HG02970 (cell line): Measurements from ENCODE around the gene FYCO1.
"Not testable (repeated sequence)": the region's sequence is repeated elsewhere in the genome, so short reads cannot be mapped to it uniquely, and the experiment has no call there.

Source experiments
- ATAC-seq: cut with Tn5 transposase; IDR thresholded peaks from one replicate; pipeline ENCODE4 v1.9.1; 2021; ENCODE audit warnings: mild to moderate bottlenecking, moderate library complexity, moderate number of reproducible peaks; ENCODE audit not compliant: unreplicated experiment, low FRiP score

FYCO1 gene

DNA sequence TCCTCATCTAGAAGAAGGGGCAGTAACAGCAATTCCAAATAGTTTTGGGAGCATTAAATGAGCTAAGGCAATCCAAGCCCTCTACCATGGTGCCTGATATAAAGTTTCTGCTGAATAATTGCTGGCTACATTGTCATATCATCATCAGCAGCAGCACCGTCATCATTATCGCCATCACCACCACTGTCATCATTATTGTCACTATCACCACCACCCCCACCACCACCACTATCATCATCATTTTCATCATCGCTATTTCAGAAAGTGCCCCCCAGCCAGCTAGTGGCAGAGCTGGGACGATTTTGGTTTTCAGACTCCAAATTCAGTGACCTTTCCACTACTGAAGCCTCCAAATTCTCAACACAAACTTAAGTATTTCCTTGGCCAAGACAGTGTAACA is 16.6 kb upstream of the FYCO1 start:
- no peak for ATAC-seq

GRCh38 chr3:46010519-46011113 is 15.0 kb upstream of the FYCO1 start:
- ATAC-seq: no peak

GRCh38 chr3:46008058-46008457 is 12.4 kb upstream of the FYCO1 start:
- ATAC-seq: no peak

- no peak for ATAC-seq
Measured at GRCh38 chr3:46007280-46007679, 11.7 kb upstream of the FYCO1 start.

- no peak for ATAC-seq
Measured at GRCh38 chr3:46006238-46007032, 10.8 kb upstream of the FYCO1 start.

GRCh38 chr3:46003706-46004105 is 8.1 kb upstream of the FYCO1 start:
- ATAC-seq: not testable (repeated sequence)

GRCh38 chr3:46001178-46001577 is 5.6 kb upstream of the FYCO1 start:
- ATAC-seq: no peak

DNA sequence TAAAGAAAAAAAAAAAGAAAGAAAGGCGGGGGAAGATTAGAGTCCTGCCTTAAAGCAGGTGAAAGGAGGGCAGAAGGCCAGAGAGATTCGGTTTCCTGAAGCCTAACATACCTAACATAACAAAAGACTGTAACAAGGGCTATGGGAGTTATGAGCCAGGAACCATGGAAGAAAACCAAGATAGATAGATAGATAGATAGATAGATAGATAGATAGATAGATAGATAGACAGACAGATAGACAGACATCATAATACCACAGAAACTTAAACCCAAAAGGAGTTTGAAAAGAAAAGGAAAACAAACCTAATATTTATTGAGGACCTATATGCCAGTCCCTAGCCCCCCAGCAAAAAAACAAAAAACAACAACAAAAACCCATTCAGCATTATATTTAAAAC is 2.3 kb upstream of the FYCO1 start:
- ATAC-seq: no peak

- not testable (repeated sequence) for ATAC-seq
Measured at GRCh38 chr3:45997499-45997898, 1.9 kb upstream of the FYCO1 start.

DNA sequence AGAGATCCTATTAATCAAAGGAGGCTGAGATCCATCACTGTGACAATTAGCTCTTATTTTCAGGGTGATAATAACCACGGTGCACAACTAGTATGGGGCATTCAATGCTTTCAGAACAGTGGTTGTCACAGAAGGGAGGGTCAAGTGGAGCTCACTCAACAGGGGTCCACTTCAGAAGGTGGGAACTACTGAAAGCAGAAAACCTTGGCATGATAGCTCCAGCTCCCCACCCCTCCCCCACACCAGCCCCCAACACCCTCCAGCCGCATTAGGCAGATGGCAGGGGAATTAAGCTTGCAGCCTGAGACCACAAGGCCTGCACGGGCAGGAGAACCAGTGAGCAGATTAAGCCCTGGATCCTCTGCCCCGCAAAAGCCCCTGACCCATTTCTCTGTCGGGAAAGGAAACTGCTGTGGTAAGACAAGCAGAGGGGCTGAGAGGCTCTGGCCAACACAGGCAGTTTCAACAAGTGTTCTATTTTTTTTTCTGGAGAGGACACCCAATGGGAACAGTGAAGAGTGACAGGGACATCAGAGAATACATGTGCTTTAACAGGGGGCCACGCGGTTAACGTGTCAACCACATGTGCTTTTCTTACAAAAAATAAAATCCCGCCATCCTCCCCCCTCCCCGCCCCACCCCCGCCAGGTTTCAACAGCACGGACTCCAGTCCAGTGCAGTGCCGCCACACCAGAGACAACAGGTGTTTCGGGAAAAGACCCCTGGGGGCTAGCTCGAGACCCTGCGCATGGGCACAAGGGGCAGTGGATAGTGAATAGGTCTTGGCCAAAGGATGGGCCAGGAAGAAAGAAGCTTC is 997 bp downstream of the FYCO1 start:
- no peak for ATAC-seq

GRCh38 chr3:45993421-45994027 is 2.1 kb downstream of the FYCO1 start:
- ATAC-seq: no peak

DNA sequence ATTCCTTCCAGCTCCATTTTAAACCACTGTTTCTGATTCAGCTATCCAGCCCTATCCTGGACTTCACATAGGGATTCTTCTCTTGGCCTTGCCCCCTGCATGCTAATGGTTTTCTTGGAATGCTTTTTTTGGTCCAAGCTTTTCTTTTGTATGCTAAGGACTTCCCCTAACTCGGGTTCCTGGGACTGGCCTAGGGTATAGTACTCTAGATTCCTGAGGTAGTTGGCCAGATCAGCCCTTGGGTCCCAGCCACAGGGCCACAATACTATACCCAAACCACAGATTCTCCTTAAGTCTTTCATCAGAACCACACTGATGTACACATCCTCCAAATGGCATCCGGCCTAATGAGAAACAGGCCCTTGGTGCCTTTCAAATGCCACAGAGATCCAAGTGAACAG is 2.8 kb downstream of the FYCO1 start:
- no peak for ATAC-seq

GRCh38 chr3:45992133-45992729 is 3.4 kb downstream of the FYCO1 start:
- no peak for ATAC-seq

DNA sequence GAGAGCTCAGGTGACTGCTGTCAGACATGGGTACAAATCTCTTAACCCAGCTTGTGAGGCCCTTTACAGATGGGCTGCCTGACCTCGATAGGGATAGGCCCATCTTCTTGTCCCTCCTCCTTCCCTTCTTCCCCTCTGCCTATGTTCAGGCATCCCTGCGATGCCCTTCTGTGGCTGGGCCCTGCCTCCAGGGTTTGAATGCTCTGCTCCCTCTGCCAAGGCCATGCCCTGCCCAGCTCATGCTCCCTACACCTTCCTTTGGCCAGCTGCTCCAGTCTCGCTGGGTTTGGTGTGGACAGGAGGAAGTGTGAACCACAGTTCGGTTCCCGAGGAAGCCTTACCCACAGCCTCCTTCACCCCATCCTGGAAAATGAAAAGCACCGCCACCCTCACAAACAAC is 4.3 kb downstream of the FYCO1 start:
- ATAC-seq: no peak

DNA sequence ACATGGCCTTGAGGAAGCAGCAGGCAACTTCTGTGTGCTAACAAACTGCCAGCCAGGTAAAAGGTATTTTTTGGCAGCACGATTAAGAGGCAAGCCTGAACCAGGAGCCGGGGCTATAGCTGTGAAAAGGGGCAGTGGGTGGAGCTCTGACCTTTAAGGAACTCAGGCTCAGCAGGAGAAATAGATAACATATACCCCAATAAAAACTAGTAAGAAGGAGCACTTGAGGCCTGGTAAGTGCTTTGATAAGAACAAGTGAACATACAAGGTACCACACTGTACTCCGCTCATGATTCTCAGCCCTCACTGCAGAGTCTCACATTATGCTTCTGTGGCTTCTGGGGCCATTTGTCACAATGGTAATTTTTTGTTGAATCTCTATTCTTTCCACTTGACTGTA is 5.4 kb downstream of the FYCO1 start:
- ATAC-seq: no peak

DNA sequence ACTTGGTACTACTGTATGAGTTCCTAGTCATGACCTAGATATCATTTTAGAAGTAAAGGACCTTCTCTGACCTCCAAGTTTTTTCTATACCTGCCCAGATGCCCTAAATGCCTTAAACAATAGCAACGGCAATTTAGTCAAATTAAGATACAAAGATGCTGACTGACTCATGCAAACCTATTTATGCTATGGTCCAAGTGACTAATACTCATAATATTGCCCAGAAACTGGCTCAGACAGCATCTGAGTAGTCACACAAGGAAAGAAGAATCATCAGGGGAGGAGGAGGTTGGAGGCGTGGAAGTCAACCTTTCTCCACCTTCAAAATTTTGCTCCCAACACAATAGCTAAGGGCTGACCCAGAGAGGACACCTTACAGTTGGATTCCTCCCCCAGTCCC is 6.8 kb downstream of the FYCO1 start:
- no peak for ATAC-seq

DNA sequence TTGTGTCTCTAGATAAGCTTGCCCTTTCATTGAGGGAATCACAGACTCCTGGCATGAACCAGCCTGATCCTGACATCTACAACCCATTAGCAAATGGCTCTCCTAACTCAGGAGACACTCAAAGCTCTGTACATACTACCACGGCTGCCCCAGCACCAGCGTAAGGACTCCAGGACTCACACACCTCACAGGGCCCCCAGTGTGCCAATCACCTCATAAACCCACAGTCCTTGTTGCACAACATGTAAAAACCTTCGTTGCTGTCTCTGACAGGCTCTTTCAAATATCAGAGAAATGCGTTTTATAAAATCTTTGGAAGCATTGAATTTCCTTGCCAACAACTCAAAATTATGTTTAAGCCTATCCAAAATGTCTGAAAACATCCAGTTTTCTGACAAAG is 7.3 kb downstream of the FYCO1 start:
- ATAC-seq: no peak

- no peak for ATAC-seq
Measured at GRCh38 chr3:45987368-45988291, 8.0 kb downstream of the FYCO1 start.

GRCh38 chr3:45986303-45986982 is 9.2 kb downstream of the FYCO1 start:
- ATAC-seq: no peak
